Keratinocyte (primary cell): ENCODE results near the gene DDR2. TPM values are rescaled to one million over a fixed set of nuclear protein-coding genes. Genes with fewer than 3 reads are reported as not detected.

Experiments
- DNase-seq: peaks from one replicate; pipeline ENCODE4 v3.0.0-alpha.2; 2011; ENCODE audit warnings: low read depth, missing footprints, low spot score
- FAIRE-seq: peaks from 2 replicates; lab custom pipeline; 2011; peaks lifted over from hg19 to GRCh38; lab: Jason Lieb, UNC
- H2AFZ ChIP-seq: 2 replicates; pipeline ENCODE4 v1.6.0; 2012; ENCODE audit warnings: low read length, control low read depth, inconsistent platforms; ENCODE audit not compliant: control insufficient read depth
- H3K27ac ChIP-seq: 2 replicates; pipeline ENCODE4 v1.5.1; 2011; ENCODE audit warnings: low read length; ENCODE audit not compliant: control insufficient read depth, insufficient read depth
- H3K27me3 ChIP-seq: 3 replicates; pipeline ENCODE4 v1.6.0; 2011; ENCODE audit warnings: low read length; ENCODE audit not compliant: control insufficient read depth, insufficient read depth; ENCODE audit errors: extremely low read depth
- H3K36me3 ChIP-seq, 2 experiments: 2 replicates in 1 of 2; 3 replicates in 1 of 2; pipeline ENCODE4 v1.5.1; 2011; ENCODE audit warnings: low read length in 2 of 2, mild to moderate bottlenecking in 1 of 2; ENCODE audit not compliant: control insufficient read depth in 2 of 2, insufficient read depth in 2 of 2; ENCODE audit errors: extremely low read depth in 1 of 2
- H3K4me1 ChIP-seq: 3 replicates; pipeline ENCODE4 v1.5.1; 2011; ENCODE audit warnings: low read length; ENCODE audit not compliant: control insufficient read depth, insufficient read depth; ENCODE audit errors: extremely low read depth
- H3K4me2 ChIP-seq: 3 replicates; pipeline ENCODE4 v1.6.0; 2011; ENCODE audit warnings: low read depth, low read length; ENCODE audit not compliant: control insufficient read depth, insufficient read depth; ENCODE audit errors: extremely low read depth
- H3K4me3 ChIP-seq, 3 experiments: fragments of 200-600 bp in 1 of 3; sonication (generic) in 1 of 3; 2 replicates in 2 of 3; 3 replicates in 1 of 3; pipeline ENCODE4 v1.5.1; 2011 to 2016; ENCODE audit warnings: low read length in 3 of 3, mild to moderate bottlenecking in 3 of 3, control low read depth in 2 of 3, inconsistent platforms in 1 of 3, low read depth in 1 of 3, mixed read lengths in 1 of 3, mixed run types in 1 of 3, moderate library complexity in 1 of 3; ENCODE audit not compliant: control insufficient read depth in 2 of 3, insufficient read depth in 2 of 3; ENCODE audit errors: extremely low read depth in 1 of 3
- H3K79me2 ChIP-seq: 2 replicates; pipeline ENCODE4 v1.6.0; 2012; ENCODE audit warnings: low read length; ENCODE audit not compliant: control insufficient read depth, insufficient read depth
- H3K9ac ChIP-seq: 3 replicates; pipeline ENCODE4 v1.6.0; 2011; ENCODE audit warnings: low read length; ENCODE audit not compliant: control insufficient read depth, insufficient read depth; ENCODE audit errors: extremely low read depth
- H3K9me1 ChIP-seq: 3 replicates; pipeline ENCODE4 v1.6.0; 2011; ENCODE audit warnings: low read length; ENCODE audit not compliant: control insufficient read depth, insufficient read depth; ENCODE audit errors: extremely low read depth
- H3K9me3 ChIP-seq: 2 replicates; pipeline ENCODE4 v1.5.1; 2012; ENCODE audit warnings: low read depth, low read length; ENCODE audit not compliant: control insufficient read depth
- H4K20me1 ChIP-seq: 3 replicates; pipeline ENCODE4 v1.6.0; 2011; ENCODE audit warnings: low read length; ENCODE audit not compliant: control insufficient read depth, insufficient read depth; ENCODE audit errors: extremely low read depth
- CTCF ChIP-seq, 3 experiments: IDR thresholded peaks in 1 of 3; conservative IDR thresholded peaks in 1 of 3; optimal IDR thresholded peaks in 1 of 3; 2 replicates in 2 of 3; 3 replicates in 1 of 3; pipeline versions ENCODE3 to v1.5.1; 2011; ENCODE audit warnings: low read length in 3 of 3, mild to moderate bottlenecking in 3 of 3, moderate library complexity in 2 of 3, control low read depth in 1 of 3, inconsistent platforms in 1 of 3; ENCODE audit not compliant: insufficient read depth in 2 of 3; ENCODE audit errors: extremely low read depth in 1 of 3
- EZH2 ChIP-seq: IDR thresholded peaks from one replicate; pipeline ENCODE4 v1.6.1; 2012; ENCODE audit warnings: inconsistent platforms, mild to moderate bottlenecking, low read length, moderate library complexity
- dilution Hi-C: fragments of 300-500 bp; cut with MboI; formaldehyde crosslinking; loops from one replicate; pipeline ENCODE4 v1.7.0; 2020; ENCODE audit warnings: low sequenced_read_pairs; ENCODE audit not compliant: extremely low pct_ligation_motif_present
- polyA plus RNA-seq, 5 experiments: library from polyadenylated mRNA; depleted of rRNA in 3 of 5; stranded (reverse) in 3 of 5; stranded (forward) in 1 of 5; unstranded in 1 of 5; fragments of >200 nt; gene quantifications; 1 replicate in 1 of 5; 2 replicates in 3 of 5; 3 replicates in 1 of 5; pipeline versions ENCODE4 v1.2.1 to v1.2.3, GENCODE V29; 2011 to 2012; ENCODE audit warnings: missing spikeins in 2 of 5, low read depth in 1 of 5, low replicate concordance in 1 of 5

DDR2 gene
- polyA plus RNA-seq, 1 donor (not counting 4 experiments of a cell fraction or from before 2014, with no cell fraction given) = 0.39 TPM

GRCh38 chr1:162676750-162677149, 44.5 kb downstream of the DDR2 start:
- H3K4me2 ChIP-seq = no peak overlapping the region
- H3K79me2 ChIP-seq = no peaks in the 10 kb centered on the region
- H4K20me1 ChIP-seq = no peaks in the 10 kb centered on the region
- H3K9me3 ChIP-seq = no peaks in the 10 kb centered on the region
- H2AFZ ChIP-seq = no peak overlapping the region
- no peak overlapping the region for H3K9ac ChIP-seq
- H3K4me3 ChIP-seq = no peak overlapping the region
- FAIRE-seq (no peak), DNase-seq (no peak)
- H3K9me1 ChIP-seq = no peaks in the 10 kb centered on the region
- no peaks in the 10 kb centered on the region for H3K36me3 ChIP-seq
- TF ChIP-seq EZH2 (no peak), CTCF (optimal IDR thresholded peaks at IDR 0.05 in 1 of 3, IDR thresholded peaks at IDR 0.05 in 1 of 3, conservative IDR thresholded peaks at IDR 0.05 in 1 of 3; ENCODE audit: extremely low read depth in 1 of 3, insufficient read depth in 2 of 3, low read length in 3 of 3) (no peak)
- dilution Hi-C loops = no loop called here
- no peak overlapping the region for H3K27ac ChIP-seq
- peaks cover 9% of the 10 kb centered on the region for H3K4me1 ChIP-seq
- no peaks in the 10 kb centered on the region for H3K27me3 ChIP-seq

GRCh38 chr1:162677607-162678371, 45.5 kb downstream of the DDR2 start:
- Histone ChIP-seq H3K4me2 (no peak overlapping the region), H4K20me1 (no peaks in the 10 kb centered on the region), H3K4me1 (peaks cover 9% of the 10 kb centered on the region), H3K9me3 (no peaks in the 10 kb centered on the region), H3K27ac (no peak overlapping the region), H3K4me3 (no peak overlapping the region), H3K9ac (no peak overlapping the region), H2AFZ (no peak overlapping the region), H3K79me2 (no peaks in the 10 kb centered on the region), H3K36me3 (no peaks in the 10 kb centered on the region), H3K9me1 (no peaks in the 10 kb centered on the region), H3K27me3 (no peaks in the 10 kb centered on the region)
- no peak for DNase-seq
- dilution Hi-C loops = no loop called here
- no peak for FAIRE-seq
- TF ChIP-seq EZH2 (no peak), CTCF (optimal IDR thresholded peaks at IDR 0.05 in 1 of 3, IDR thresholded peaks at IDR 0.05 in 1 of 3, conservative IDR thresholded peaks at IDR 0.05 in 1 of 3; ENCODE audit: extremely low read depth in 1 of 3, insufficient read depth in 2 of 3, low read length in 3 of 3) (no peak)
